Measurements from ENCODE around the gene TNFSF18.

Gene TNFSF18

GRCh38 chr1:173012126-173012525 lies 38.6 kb downstream of the TNFSF18 start:
- H3K9me3 ChIP-seq = no peaks in the 10 kb centered on the region
- no peaks in the 10 kb centered on the region for H3K4me1 ChIP-seq (ENCODE audit: control insufficient read depth in 1 of 2, insufficient read depth in 1 of 2, low read depth in 1 of 2, low read length in 1 of 2)
- no peak overlapping the region for H3K4me3 ChIP-seq (ENCODE audit: low read depth in 1 of 2, low read length in 1 of 2)
- no peak for TF ChIP-seq CTCF (IDR thresholded peaks at IDR 0.05)
- no peaks in the 10 kb centered on the region for H3K27me3 ChIP-seq
- no peaks in the 10 kb centered on the region for H3K36me3 ChIP-seq
- H3K27ac ChIP-seq = no peak overlapping the region

GRCh38 chr1:173009597-173009996 lies 41.1 kb downstream of the TNFSF18 start:
- Histone ChIP-seq H3K9me3 (no peaks in the 10 kb centered on the region), H3K27me3 (no peaks in the 10 kb centered on the region), H3K4me3 (ENCODE audit: low read depth in 1 of 2, low read length in 1 of 2) (no peak overlapping the region), H3K4me1 (ENCODE audit: control insufficient read depth in 1 of 2, insufficient read depth in 1 of 2, low read depth in 1 of 2, low read length in 1 of 2) (no peaks in the 10 kb centered on the region), H3K27ac (no peak overlapping the region), H3K36me3 (no peaks in the 10 kb centered on the region)
- no peak for TF ChIP-seq CTCF (IDR thresholded peaks at IDR 0.05)

- no peaks in the 10 kb centered on the region for H3K9me3 ChIP-seq
- no peaks in the 10 kb centered on the region for H3K36me3 ChIP-seq
- no peak for TF ChIP-seq CTCF (IDR thresholded peaks at IDR 0.05)
- H3K4me1 ChIP-seq (ENCODE audit: control insufficient read depth in 1 of 2, insufficient read depth in 1 of 2, low read depth in 1 of 2, low read length in 1 of 2) = no peaks in the 10 kb centered on the region
- no peak overlapping the region for H3K27ac ChIP-seq
- no peaks in the 10 kb centered on the region for H3K27me3 ChIP-seq
- no peak overlapping the region for H3K4me3 ChIP-seq (ENCODE audit: low read depth in 1 of 2, low read length in 1 of 2)
Measured at GRCh38 chr1:173005196-173005864, 45.4 kb downstream of the TNFSF18 start.

GRCh38 chr1:173002891-173003838 lies 47.6 kb downstream of the TNFSF18 start:
- H3K27me3 ChIP-seq = no peaks in the 10 kb centered on the region
- no peak overlapping the region for H3K4me3 ChIP-seq (ENCODE audit: low read depth in 1 of 2, low read length in 1 of 2)
- H3K4me1 ChIP-seq (ENCODE audit: control insufficient read depth in 1 of 2, insufficient read depth in 1 of 2, low read depth in 1 of 2, low read length in 1 of 2) = no peaks in the 10 kb centered on the region
- H3K9me3 ChIP-seq = no peaks in the 10 kb centered on the region
- TF ChIP-seq CTCF (IDR thresholded peaks at IDR 0.05) = no peak
- no peak overlapping the region for H3K27ac ChIP-seq
- no peaks in the 10 kb centered on the region for H3K36me3 ChIP-seq

- Histone ChIP-seq H3K4me1 (ENCODE audit: control insufficient read depth in 1 of 2, insufficient read depth in 1 of 2, low read depth in 1 of 2, low read length in 1 of 2) (no peaks in the 10 kb centered on the region), H3K9me3 (no peaks in the 10 kb centered on the region), H3K4me3 (ENCODE audit: low read depth in 1 of 2, low read length in 1 of 2) (no peak overlapping the region), H3K36me3 (no peaks in the 10 kb centered on the region), H3K27me3 (no peaks in the 10 kb centered on the region), H3K27ac (no peak overlapping the region)
- TF ChIP-seq CTCF (IDR thresholded peaks at IDR 0.05) = no peak
Measured at GRCh38 chr1:172999349-172999748, 51.4 kb downstream of the TNFSF18 start.
